HK-2 (cell line): ENCODE results near the gene AIFM1.

Experiments used
- DNase-seq: peaks from one replicate; pipeline ENCODE4 v3.0.0-alpha.2; 2018; ENCODE audit not compliant: unreplicated experiment

AIFM1 gene

GRCh38 chrX:130170752-130171445 lies 5.3 kb upstream of the AIFM1 start:
- no peak for DNase-seq

DNA sequence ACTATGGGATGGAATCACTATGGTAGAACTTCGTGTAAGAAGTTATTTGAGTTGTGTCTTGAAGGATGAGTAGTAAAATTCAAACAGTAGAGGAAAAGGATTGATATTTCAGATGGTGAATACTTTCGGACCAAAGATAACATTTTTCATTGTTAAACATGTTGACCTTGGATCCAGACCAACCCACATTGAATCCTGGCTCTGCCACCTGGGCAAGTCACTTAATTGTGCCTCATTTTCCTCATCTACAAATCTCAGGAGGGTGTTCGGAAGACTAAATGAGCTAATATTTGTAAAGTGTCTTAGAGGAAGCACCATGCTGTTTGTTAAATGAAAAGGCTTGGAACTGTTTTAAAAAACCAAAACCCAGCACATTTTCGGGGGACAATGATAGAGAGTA lies 1.4 kb upstream of the AIFM1 start:
- no peak for DNase-seq

DNA sequence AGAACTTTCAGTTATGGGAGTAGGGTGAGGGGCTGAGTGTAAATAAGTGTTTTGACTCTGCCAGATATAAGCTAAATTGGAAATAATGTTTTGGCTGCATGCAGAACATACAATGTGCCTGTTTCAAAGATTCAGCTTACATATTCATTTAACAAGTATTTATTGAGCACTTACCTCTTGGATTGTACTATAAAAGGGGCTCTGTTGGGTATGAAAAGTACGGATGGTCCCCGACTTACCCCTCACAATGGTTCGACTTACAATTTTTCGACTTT lies 799 bp upstream of the AIFM1 start:
- DNase-seq, result no peak

GRCh38 chrX:130165181-130165702 lies 399 bp downstream of the AIFM1 start:
- no peak for DNase-seq

- DNase-seq, result no peak
Measured at GRCh38 chrX:130163398-130163797, 2.2 kb downstream of the AIFM1 start.

GRCh38 chrX:130162094-130162735 lies 3.4 kb downstream of the AIFM1 start:
- DNase-seq, result no peak

- DNase-seq, result no peak
Measured at GRCh38 chrX:130159776-130160175, 5.9 kb downstream of the AIFM1 start.

DNA sequence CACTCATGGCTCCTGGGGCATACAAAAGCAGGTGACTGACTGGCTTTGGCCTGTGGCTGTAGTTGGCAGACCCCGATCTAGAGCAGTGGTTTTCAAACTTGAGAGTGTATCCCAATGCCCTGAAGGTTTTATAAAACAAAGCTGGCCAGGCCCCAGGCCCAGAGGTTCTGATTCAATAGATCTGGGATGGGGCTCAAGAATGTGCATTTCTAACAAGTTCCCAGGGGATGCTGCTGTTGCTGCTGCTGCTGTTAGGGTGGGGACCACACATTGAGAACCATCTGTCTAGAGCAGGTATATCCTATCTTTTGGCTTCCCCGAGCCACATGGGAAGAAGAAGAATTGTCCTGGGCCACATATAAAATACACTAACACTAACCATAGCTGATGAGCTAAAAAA lies 7.3 kb downstream of the AIFM1 start:
- no peak for DNase-seq

DNA sequence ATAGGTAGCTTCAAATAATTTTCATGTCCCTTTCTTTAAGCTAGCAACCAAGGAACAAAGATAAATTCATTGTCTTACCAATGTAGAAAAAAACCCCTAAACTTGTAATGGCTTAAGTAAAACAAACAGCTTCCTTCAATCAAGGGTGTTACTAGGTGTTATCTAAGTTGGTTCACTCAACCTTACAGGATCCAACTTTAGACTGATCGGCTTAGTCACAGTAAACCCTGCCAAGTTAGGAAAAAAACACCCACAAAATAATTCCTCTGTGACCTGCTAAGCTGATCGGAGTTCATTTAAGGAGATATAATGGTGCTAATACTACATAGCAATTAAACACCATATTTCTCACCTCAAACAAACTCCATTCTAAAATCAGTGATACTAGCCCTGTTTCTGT lies 10.1 kb downstream of the AIFM1 start:
- no peak for DNase-seq

DNA sequence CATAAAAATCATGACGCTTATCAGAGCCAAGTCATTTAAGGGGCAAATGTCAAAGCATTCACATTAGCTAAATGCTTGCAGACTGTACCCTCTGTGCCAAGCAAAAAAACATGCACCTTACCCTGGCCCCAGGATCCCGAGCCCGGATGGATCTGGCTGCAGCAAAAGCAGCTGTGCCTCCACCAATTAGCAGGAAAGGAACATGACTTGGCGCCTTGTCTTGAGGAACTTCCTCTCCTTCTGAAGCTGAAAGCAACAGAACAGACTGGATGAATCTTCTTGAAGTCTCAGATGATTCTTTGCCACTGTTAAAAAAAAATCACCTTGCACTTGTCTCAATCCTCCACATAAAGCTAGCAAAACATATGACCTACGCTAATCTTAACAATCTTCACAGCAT lies 18.0 kb downstream of the AIFM1 start:
- DNase-seq, result no peak

DNA sequence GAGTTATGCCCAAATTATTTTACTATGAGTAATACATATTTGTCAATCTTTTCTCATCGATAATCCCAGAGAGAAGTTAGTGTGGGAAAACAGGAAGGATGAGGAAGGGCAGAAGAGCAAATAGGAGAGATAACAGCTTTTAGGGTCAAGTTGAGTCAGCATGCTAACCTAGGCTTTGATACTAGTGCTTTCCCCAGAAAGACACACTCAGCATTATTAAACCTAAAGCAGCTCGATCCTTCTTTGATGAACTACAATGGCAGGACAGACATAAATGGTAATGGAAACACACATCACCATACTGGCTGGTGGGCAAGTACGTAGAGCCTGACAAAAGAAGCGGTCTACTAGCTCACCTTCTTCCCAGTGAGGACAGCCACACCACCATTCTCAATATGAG lies 20.5 kb downstream of the AIFM1 start:
- DNase-seq, result no peak

- no peak for DNase-seq
Measured at GRCh38 chrX:130144509-130144908, 21.1 kb downstream of the AIFM1 start.

GRCh38 chrX:130139474-130140201 lies 26.0 kb downstream of the AIFM1 start:
- no peak for DNase-seq

GRCh38 chrX:130136961-130137360 lies 28.7 kb downstream of the AIFM1 start:
- DNase-seq, result no peak

GRCh38 chrX:130136496-130136895 lies 29.1 kb downstream of the AIFM1 start:
- no peak for DNase-seq

GRCh38 chrX:130130990-130131389 lies 34.7 kb downstream of the AIFM1 start:
- DNase-seq, result no peak

- DNase-seq, result no peak
Measured at GRCh38 chrX:130125091-130125874, 40.4 kb downstream of the AIFM1 start.

- DNase-seq, result no peak
Measured at GRCh38 chrX:130124577-130124976, 41.1 kb downstream of the AIFM1 start.

- DNase-seq, result no peak
Measured at GRCh38 chrX:130121505-130121800, 44.2 kb downstream of the AIFM1 start.

DNA sequence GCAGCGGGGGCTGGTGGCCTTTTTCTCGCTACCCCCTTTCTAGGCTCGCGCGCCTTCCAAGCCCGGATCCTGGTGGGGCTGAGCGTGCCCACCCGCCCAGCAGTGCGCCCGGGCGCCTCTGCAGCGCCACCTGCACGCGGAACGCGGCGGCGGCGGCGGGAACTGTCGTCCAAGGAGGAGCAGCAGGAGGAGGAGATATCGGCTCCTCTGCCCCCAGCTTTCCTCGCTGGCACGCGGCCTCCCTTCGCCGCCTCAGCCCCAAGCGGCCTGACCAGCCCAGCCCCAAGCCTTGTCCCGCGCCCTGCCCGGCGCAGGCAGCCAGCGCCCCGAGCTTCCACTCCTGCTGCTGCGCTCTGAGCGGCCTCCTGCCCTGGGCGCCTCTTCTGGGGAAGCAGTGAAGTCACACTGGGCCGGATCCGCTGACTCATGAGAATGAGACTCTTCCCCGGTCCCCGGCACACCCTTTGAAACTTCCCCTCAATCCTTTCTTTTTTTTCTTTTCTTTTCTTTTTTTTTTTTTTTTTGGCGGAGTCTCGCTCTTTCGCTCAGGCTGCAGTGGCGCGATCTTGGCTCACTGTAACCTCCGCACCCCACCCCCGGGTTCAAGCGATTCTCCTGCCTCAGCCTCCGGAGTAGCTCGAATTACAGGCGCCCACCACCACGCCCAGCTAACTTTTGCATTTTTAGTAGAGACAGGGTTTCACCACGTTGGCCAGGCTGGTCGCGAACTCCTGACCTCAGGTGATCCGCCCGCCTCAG lies 44.7 kb downstream of the AIFM1 start:
- peak; percentile 77 for DNase-seq

DNA sequence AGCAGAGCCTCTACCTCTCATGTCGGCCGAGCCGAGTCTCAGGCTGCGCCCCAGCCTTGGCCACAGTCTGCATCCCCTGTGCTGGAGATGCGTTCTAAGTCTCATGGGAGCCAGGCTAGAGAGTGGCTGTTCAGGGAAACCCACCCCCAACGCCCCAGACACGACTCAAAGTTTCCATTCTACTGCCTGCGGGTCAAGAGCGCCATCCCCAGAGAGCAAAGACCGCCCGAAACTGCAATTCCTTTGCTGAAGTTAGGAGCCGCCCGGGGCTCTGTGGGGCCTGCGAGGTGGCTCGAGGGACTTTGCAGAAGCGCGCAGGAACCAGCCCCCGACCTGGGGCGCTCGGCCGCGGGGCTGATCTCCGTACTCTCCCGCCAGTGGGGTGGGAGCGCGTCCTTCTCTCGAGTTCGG lies 45.3 kb downstream of the AIFM1 start:
- no peak for DNase-seq
